ENCODE measurements around the gene WDR4. TPM values are rescaled to one million over a fixed set of nuclear protein-coding genes. Genes with fewer than 3 reads are reported as not detected.

The WDR4 gene
- total RNA-seq, 1 donor from 2014 or later: 15.7 TPM

- TF ChIP-seq, protein P1, sequence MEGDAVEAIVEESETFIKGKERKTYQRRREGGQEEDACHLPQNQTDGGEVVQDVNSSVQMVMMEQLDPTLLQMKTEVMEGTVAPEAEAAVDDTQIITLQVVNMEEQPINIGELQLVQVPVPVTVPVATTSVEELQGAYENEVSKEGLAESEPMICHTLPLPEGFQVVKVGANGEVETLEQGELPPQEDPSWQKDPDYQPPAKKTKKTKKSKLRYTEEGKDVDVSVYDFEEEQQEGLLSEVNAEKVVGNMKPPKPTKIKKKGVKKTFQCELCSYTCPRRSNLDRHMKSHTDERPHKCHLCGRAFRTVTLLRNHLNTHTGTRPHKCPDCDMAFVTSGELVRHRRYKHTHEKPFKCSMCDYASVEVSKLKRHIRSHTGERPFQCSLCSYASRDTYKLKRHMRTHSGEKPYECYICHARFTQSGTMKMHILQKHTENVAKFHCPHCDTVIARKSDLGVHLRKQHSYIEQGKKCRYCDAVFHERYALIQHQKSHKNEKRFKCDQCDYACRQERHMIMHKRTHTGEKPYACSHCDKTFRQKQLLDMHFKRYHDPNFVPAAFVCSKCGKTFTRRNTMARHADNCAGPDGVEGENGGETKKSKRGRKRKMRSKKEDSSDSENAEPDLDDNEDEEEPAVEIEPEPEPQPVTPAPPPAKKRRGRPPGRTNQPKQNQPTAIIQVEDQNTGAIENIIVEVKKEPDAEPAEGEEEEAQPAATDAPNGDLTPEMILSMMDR (IDR thresholded peaks at IDR 0.05; ENCODE audit: partially characterized antibody, unreplicated experiment): no peak
- Mint-ChIP-seq H3K9me3 (ENCODE audit: unreplicated experiment) (peaks cover 6% of the 10 kb centered on the region), H3K27me3 (ENCODE audit: unreplicated experiment) (peaks cover 5% of the 10 kb centered on the region), H3K4me3 (ENCODE audit: unreplicated experiment) (no peak overlapping the region), H3K4me1 (ENCODE audit: low read depth, unreplicated experiment) (peaks cover 24% of the 10 kb centered on the region), H3K36me3 (ENCODE audit: unreplicated experiment) (no peaks in the 10 kb centered on the region), H3K27ac (ENCODE audit: unreplicated experiment) (peak overlapping the region; percentile 38)
- no peak for DNase-seq
These were observed 24.0 kb downstream of the WDR4 start for GRCh38 chr21:42855171-42855936.

DNA sequence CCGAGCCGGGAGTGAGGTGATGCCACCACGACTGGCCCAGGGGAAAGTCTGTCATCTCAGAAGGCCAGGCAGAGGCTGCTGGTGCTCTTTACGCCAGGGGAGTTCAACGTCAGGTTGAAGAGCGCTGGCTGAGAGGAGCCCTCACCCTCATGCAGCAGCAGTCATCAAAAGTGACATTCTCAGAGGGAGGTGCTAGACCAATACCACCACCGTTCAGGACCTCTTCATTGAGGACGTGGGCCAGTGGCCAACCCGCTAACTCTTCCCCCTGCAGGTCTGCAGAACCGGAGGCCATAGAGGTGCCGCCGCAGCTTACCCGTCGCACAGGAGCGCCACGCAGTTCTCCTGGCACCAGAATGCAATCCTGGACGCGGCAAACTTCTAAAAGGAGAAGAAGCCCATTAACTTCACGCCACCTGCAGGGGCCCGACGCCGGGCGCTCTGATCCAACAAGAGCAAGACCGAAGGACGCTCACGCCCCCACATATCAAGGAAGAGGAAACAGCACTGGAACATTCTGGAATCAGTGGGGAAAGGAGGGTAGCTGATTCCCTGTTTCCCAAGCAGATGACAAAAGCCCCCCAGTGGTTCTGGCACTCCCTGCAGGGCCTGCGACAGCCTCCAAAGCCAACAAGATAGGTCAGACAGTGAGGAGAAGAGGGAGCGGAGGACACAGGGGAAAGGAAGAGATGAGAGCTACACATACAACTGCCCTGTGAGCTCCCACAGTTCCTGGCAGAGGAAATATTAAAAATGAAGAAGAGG lies 24.9 kb downstream of the WDR4 start:
- H3K27ac Mint-ChIP-seq (ENCODE audit: unreplicated experiment): no peak overlapping the region
- TF ChIP-seq, protein P1 (IDR thresholded peaks at IDR 0.05; ENCODE audit: partially characterized antibody, unreplicated experiment): no peak

DNA sequence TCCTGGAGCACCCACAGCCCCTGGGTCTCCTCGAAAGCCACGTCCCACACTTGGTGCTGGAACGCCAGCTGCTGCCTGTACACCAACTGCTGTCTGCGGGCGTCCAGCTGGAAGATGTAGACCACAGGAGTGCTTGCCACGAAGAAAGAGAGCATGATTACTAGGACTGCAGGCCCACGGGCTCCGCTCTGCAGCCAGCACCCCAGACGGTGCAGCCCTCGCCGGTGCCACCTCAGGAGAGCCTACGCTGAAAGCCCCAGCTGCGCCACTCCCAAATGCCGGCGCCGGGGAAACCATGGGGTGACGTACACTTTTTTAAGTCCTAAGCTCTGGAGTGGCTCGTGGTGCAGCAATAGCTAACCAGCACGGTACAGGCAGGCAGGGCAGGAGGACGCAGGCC lies 25.7 kb downstream of the WDR4 start:
- peaks cover 11% of the 10 kb centered on the region for H3K27me3 Mint-ChIP-seq (ENCODE audit: unreplicated experiment)
- peaks cover 19% of the 10 kb centered on the region for H3K4me1 Mint-ChIP-seq (ENCODE audit: low read depth, unreplicated experiment)
- no peak overlapping the region for H3K4me3 Mint-ChIP-seq (ENCODE audit: unreplicated experiment)
- no peak for DNase-seq
- H3K27ac Mint-ChIP-seq (ENCODE audit: unreplicated experiment): no peak overlapping the region
- H3K9me3 Mint-ChIP-seq (ENCODE audit: unreplicated experiment): peaks cover 6% of the 10 kb centered on the region
- no peaks in the 10 kb centered on the region for H3K36me3 Mint-ChIP-seq (ENCODE audit: unreplicated experiment)
- TF ChIP-seq, protein P1 (IDR thresholded peaks at IDR 0.05; ENCODE audit: partially characterized antibody, unreplicated experiment): no peak

More for the DNA sequence above, 24.9 kb downstream of the WDR4 start:
- DNase-seq: no peak
- Mint-ChIP-seq H3K4me3 (ENCODE audit: unreplicated experiment) (no peak overlapping the region), H3K36me3 (ENCODE audit: unreplicated experiment) (no peaks in the 10 kb centered on the region), H3K4me1 (ENCODE audit: low read depth, unreplicated experiment) (peaks cover 24% of the 10 kb centered on the region), H3K27me3 (ENCODE audit: unreplicated experiment) (peaks cover 5% of the 10 kb centered on the region), H3K9me3 (ENCODE audit: unreplicated experiment) (peaks cover 6% of the 10 kb centered on the region)

GRCh38 chr21:42852925-42853570 lies 26.3 kb downstream of the WDR4 start:
- Mint-ChIP-seq H3K27me3 (ENCODE audit: unreplicated experiment) (peaks cover 11% of the 10 kb centered on the region), H3K9me3 (ENCODE audit: unreplicated experiment) (peaks cover 6% of the 10 kb centered on the region), H3K36me3 (ENCODE audit: unreplicated experiment) (no peaks in the 10 kb centered on the region), H3K4me1 (ENCODE audit: low read depth, unreplicated experiment) (peaks cover 15% of the 10 kb centered on the region), H3K4me3 (ENCODE audit: unreplicated experiment) (no peak overlapping the region), H3K27ac (ENCODE audit: unreplicated experiment) (no peak overlapping the region)
- TF ChIP-seq, protein P1 (IDR thresholded peaks at IDR 0.05; ENCODE audit: partially characterized antibody, unreplicated experiment): no peak
- no peak for DNase-seq
